ENCODE measurements around the gene RBP3.
A peak's percentile ranks its signal among the peaks of the same experiment; 100 is the strongest.

Gene RBP3

GRCh38 chr10:47348138-47348651 lies at the start of gene RBP3:
TSS of gene RBP3 (plus strand) at chr10:47348363. CDS start at chr10:47348485, 122 bp downstream.
- DNase-seq, result no peak

GRCh38 chr10:47298715-47299114 lies 49.4 kb upstream of the RBP3 start:
- DNase-seq, result no peak

- peak; percentile 33 for DNase-seq
Measured at GRCh38 chr10:47299611-47300428, 48.3 kb upstream of the RBP3 start, which contains the start of gene GDF10. TSS of gene GDF10 (plus strand) at chr10:47300197. CDS start at chr10:47300652, 455 bp downstream.

DNA sequence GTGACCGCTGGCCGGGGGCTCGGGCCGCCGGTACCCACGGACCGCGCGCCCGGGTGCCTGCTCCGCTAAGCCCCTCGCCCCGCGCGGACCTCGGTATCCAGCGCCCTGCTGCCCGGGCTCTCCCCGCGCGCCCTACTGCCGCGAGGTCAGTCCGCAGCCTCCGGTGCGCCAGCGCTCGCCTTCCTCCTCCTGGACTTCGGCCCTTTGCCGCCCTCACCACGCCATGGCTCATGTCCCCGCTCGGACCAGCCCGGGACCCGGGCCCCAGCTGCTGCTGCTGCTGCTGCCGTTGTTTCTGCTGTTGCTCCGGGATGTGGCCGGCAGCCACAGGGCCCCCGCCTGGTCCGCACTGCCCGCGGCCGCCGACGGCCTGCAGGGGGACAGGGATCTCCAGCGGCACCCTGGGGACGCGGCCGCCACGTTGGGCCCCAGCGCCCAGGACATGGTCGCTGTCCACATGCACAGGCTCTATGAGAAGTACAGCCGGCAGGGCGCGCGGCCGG lies 47.7 kb upstream of the RBP3 start:
- DNase-seq, result no peak

DNA sequence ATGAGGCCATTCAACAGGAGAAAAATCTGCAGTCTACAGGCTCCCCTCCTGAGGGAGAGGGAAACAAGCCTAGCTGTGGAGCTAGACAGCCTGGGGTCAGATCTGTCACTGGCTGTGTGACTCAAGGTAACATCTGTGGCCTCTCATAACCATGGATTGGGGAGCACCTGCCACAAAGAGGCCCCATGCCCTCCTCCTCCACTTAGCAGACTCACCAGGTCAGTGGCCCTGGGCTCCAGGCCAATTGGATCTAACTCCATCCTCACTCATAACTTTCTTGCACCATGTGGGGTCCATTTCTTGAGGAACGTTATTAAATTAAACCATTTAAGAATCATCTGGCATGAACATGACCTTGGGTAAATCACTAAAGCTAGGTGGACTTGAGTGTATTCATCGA lies 46.3 kb upstream of the RBP3 start:
- DNase-seq, result no peak

DNA sequence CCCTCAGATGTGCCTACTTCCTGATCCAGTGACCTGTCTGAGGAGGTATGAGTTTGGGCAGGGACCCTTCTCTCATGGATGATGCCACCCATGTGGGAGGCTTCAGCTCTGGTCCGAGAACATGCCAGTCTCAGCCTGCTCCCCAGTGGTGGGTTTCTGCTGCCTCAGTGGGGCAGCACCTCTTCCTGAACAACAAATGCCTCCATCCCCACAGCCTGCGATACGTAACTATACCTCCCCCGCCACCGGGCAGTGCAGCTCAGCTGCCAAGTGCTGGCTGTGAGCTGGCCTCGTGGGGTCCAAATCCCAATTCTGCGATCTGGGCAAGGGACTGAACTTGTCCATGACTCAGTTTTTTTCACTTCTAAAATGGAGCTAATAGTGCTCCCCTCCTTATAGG lies 45.1 kb upstream of the RBP3 start:
- no peak for DNase-seq

DNA sequence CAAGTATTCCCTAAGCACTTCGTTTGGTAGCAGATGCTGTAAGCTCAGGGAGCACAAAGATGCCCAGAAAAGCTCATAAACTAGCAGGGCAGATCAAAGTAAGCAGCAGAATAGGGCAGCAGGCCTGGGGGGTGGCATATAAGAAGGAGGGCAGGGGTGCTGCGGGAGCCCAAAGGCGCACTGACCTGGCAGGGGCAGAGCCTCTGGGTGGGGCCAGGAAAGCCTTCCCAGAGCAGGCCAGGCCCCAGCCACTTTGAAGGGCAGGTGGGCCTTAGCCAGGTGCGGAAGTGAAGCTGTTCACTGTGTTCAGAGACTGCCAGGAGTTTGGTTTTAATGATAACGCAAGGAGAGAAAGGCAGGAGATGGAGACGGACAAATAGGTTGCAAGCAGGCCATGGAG lies 44.3 kb upstream of the RBP3 start:
- no peak for DNase-seq

DNA sequence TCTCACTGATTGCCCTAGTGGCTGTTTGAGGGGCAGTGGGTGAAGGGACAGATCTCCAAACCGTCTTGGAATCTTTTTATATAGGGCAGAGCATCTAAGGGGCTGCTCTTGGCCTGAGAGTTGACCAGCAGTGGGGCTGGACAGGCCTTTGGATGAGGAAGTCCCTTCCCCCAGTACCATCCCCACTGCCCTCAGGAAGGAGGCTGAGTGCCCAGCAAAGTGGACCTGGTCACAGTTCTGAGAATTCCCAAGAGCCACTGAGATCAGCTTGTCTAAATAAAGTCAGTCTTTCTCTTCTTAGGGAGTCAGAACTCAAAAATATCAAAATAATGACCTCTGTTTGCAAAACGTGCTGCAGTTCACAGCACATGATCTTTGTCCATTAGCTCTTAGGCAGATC lies 42.6 kb upstream of the RBP3 start:
- no peak for DNase-seq

DNA sequence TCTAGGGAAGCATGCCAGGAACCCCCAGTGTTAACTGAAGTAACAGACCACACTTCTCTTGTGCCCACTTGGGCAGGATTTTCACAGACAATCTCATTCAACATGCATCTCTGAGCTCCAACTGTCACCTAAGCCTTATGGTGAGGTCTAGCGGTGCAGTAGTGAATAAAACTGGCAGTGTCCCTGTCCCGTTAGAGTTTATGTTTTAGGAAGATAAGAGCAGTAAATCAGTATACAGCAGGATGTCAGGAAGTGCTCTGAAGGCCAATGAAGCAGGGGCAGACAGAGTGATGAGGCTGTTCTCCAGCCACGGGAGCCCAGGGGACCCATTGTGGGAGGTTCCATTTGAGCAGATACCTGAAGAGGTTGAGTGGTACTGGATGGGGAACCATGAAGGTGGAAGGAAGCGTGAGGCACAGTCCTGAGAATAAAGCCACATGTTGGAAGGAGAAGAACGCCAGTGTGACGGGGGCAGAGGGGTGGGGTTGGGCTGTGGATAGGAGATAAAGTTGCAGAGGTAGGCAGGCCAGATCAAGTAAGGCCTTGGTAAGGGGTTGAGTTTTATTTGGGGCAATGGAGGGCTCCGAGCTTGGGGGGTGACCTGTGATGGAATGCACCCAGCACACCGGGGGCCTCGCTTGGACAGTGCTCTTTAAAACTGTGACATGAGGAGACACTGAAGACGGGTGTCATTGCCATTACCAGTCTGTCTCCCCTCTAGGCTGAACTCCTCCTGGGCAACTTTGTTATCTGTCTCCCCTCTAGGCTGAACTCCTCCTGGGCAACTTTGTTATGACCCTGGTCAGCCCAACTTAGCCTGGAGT lies 41.6 kb upstream of the RBP3 start:
- DNase-seq, result no peak

DNA sequence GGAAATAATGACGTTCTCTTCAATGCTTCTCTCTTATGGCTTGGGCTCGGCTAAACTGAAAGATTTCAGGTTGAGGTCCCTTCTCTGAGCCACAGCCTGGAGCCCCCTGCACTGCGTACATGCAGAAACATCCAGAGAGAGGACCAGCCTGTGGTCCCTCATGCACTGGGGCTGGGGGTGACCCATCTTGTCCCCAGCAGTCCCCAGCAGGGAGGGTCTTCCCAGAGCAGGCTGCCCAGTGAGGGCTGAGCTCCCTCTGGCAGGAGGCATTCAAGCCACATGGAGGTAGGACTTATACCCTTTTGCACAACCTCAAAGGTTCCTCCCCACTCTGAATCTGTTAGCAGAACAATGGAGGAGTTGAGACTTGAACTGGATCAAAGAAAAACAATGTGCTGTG lies 40.8 kb upstream of the RBP3 start:
- DNase-seq, result no peak

GRCh38 chr10:47308775-47309174 lies 39.4 kb upstream of the RBP3 start:
- no peak for DNase-seq

DNA sequence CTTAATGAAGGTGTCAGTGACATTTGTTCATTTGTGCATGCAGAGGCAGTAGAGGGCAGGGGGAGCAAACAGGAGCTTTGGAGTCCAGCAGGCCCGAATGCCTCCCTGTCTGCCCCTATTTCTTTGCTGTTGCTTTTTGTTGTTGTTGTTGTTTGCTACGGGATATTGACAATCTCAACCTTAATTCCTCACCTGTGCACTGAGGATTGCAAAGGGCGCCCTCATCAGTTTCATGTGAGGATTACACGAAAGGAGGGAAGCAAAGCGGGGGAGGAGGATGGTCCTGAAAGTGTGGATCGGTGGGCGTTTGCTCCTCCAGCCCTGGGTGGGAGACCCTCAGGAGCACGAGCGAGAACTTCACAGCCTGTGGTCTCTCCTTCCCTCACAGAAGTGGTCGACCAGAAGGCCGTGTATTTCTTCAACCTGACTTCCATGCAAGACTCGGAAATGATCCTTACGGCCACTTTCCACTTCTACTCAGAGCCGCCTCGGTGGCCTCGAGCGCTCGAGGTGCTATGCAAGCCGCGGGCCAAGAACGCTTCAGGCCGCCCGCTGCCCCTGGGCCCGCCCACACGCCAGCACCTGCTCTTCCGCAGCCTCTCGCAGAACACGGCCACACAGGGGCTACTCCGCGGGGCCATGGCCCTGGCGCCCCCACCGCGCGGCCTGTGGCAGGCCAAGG lies 38.6 kb upstream of the RBP3 start:
- no peak for DNase-seq

GRCh38 chr10:47310090-47310505 lies 38.1 kb upstream of the RBP3 start:
- no peak for DNase-seq

DNA sequence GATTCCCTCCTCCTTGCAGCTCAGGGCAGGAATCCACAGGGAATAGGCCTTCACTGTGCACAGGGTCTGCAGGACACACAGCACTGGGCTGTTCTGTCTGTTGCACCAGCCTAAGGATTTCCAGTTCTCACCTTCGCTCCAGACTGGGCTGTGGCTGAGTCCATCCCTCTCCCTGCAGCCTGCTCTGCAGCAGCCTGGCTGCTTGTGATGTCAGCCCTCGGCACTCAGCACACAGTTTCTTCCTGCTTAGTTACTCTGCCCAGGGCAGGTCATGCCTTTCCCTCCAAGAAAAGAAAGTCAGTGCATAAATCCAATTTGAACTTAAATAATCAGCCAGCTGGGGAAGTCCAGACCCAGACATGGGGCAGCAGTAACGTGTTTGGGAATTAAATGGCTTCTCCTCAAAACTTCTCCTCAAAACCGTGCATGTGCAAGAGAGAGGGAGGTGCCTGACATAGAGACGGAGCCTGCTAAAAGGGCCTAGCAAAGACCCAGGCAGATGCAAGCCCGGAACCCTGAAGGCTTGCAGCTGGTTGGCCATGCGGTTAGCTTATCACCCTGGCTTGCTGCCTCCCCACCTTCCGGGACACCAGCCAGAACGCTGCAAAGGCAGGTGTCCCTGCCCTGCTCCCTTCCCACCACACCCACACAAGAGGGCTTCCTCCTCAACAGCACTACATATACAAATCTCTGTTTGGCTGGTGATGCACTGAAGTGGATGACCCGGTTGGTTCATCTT lies 36.8 kb upstream of the RBP3 start:
- no peak for DNase-seq

DNA sequence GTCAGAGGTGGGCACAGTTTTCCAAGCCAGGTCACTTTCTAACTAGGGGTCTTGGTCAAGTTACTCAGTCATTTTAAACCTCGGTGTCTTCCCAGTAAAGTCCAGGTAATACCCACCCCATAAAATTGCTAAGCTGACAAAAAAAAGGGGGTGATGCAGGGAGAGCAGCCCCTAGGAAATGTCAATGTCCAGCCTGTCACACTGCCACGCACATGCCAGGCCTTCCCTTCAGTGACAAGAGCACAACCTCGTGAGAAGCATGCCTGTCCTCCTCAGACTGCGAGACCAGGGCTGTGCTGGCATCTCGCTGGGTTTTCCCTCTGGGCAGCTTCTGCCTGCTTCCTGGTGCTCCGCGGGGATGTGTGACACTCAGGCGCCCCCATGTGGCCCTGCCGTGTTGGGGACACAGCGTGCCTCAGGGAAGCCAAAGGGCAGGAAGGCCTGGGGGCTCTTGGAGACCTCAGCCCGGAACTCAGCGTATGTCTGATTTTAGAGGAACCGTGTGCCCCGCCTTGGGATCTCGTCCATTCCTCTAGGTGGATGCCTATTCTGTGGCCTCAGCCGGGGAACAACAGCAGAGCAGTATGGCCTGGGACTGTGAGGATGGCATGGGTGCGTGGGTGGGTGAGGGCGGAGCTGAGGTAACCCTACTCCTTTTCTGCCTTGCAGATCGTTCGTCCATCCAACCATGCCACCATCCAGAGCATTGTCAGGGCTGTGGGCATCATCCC lies 36.1 kb upstream of the RBP3 start:
- peak; percentile 86 for DNase-seq

DNA sequence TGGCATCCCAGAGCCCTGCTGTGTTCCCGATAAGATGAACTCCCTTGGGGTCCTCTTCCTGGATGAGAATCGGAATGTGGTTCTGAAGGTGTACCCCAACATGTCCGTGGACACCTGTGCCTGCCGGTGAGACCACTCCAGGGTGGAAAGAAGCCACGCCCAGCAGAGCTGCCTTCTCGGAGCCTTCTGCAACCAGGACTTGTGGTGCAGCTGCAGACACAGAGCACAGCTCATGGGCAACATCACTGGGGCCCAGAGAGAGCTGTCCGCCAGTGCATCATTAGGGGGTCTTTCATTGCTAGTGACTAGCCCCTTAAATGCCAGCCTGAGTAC lies 35.5 kb upstream of the RBP3 start:
- no peak for DNase-seq

DNA sequence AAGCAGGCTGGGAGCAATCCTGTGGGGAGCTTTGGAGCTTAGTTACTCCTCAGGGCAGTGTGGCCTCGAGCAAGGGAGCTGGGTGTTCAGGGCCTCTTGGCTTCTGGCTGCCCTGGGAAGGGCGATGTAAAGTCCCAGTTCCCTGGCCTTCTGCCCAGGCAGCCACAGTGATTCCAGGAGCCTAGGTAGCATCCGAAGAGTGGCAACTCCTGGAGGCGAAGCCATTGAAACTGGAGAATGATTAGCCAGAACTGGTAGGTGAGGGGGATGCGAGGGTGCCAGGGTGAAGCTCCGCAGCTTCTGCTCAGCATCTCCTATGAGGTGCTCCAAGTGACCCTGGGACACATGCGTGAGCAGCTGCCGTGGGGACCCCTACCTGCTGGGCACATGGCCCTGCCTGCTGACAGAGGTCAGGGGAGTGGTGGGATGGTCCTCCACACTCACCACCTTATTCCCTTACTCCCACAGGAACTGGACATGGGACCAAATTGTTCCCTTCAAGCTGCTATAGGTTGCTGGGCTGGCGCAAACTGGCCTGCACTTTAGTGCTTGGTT lies 33.7 kb upstream of the RBP3 start:
- no peak for DNase-seq

DNA sequence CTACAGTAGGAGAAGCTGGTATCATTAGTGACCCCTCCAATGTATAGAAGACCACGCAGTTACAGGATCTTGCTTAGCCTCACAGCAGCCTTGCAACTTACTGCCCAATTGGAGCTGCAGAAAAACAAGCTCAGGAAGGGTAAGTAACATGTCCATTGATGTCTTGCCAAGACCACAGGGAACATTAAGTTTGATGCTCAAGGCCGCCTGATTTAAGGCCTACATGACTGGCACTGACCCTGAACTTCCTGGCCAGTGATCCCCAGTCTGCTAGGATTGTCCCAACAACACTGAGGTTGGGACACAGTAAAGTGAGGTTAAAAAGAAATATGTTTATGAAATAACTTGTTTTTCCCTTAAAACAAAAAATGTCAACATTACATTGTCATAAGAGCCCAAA lies 32.7 kb upstream of the RBP3 start:
- DNase-seq, result no peak

GRCh38 chr10:47316131-47316530 lies 32.0 kb upstream of the RBP3 start:
- DNase-seq, result no peak

DNA sequence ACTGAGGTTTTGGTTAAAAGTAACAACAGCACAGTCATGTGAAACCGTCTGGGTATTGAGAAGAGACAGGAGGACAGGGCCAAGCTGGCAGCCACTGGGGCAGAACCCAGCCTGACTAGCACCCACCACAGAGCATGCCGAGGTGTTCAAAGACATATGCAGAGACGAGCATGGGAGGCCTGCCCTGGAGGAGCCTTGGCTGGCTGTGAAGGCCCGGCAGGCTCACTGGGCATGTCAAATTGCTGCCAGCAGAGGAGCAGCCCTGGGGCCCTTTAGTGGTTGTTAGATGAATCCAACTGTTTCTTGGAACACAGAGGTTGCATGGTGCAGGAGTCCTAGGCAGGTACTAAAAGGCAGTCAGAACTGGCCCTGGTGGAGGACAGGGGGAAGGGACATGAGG lies 30.9 kb upstream of the RBP3 start:
- no peak for DNase-seq

DNA sequence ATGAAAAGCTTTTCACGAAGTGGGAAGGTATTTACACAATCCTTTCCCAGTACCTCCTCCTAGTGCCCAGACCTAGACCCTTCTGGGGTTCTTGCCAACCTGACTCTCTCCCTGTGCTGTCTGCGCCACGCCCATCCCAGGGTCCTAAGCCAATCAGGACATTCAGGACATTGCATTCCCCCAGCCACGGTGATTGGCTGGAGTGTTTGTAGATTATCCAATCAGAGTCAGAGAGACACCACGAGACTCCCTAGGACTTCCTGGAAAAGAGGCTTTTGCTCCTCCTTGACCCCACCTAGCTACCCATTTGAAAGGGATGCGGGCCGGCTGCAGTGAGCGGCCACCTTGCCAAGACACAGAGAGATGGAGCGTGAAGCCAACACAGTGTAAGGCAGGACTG lies 29.5 kb upstream of the RBP3 start:
- no peak for DNase-seq
